ENCODE results near the gene RAMAC.
"Not testable (repeated sequence)": the region's sequence is repeated elsewhere in the genome, so short reads cannot be mapped to it uniquely, and the experiment has no call there.

RAMAC gene

GRCh38 chr15:82968066-82968465 is 17.9 kb upstream of the RAMAC start:
- no peak for DNase-seq (ENCODE audit: low read depth in 2 of 2)

DNA sequence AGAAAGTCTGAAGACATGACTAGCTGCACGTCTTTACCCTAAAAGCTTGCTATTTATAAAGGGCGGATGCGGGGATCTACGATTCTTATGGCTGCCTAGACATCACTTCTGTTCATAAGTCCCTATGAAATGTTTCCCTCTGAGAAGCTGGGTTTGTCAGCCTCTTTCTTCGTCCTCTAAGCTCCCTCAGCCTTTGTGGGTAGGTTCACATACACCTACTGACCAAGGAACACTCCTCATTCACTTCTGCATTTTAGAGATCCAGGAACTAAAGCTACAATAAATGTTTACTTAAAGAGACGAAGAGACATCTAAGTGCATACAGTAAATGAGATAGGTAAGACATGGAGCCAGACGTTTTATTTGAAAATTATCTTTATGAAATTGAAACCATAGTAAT is 16.7 kb upstream of the RAMAC start:
- no peak for DNase-seq (ENCODE audit: low read depth in 2 of 2)

DNA sequence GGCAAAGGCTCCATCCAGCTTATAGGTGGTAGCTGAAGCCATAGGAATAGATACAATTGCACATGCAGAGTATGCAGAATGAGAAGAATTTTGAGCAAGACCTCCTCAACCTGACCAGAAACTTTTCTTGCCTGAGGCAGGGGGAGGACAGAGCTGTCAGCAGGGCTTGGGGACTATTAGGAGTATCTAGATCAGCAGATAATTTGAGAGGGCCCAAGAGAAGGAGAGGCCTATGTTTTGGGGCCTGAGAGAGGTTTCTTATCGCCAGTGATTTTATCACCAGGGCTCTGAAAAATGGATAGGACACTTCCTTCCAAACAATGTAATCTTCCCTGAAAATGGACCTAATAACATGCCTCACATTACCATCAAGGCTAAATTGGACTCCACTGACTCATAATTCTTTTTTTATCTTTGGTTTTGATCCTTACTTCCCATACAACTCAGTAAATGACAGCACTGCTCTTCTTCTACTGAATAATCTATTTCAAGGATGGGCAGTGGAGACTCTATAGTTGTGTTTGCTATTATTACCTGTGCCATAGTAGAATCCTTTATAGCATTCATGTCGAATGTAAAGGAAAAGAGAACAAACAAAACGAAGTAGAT is 15.8 kb upstream of the RAMAC start:
- no peak for DNase-seq (ENCODE audit: low read depth in 2 of 2)

- no peak for DNase-seq (ENCODE audit: low read depth in 2 of 2)
Measured at GRCh38 chr15:82970696-82971095, 15.3 kb upstream of the RAMAC start.

GRCh38 chr15:82971218-82971984 is 14.6 kb upstream of the RAMAC start:
- DNase-seq (ENCODE audit: low read depth in 2 of 2): no peak

DNA sequence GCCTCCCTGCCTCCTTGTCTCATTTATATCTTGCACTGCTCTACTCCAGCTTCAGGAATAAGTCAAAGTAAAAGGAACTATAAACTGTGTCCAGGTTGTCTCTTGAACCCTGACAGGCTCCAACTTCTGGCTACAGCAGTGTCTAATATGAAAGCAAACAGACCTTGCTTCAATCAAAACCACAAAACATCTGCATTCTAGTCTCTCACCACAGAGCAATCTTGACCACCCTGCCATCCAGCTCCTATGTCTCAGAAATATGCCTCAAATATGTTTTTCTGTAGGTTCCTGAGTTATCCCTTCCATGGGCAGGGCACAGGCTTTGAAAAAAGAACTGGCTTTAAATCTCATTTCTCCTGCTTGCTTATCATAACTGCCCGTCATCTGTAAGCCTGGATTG is 13.0 kb upstream of the RAMAC start:
- DNase-seq (ENCODE audit: low read depth in 2 of 2): no peak

GRCh38 chr15:82977076-82977475 is 8.9 kb upstream of the RAMAC start:
- no peak for DNase-seq (ENCODE audit: low read depth in 2 of 2)

- no peak for DNase-seq (ENCODE audit: low read depth in 2 of 2)
Measured at GRCh38 chr15:82978438-82978837, 7.6 kb upstream of the RAMAC start.

GRCh38 chr15:82979726-82980125 is 6.3 kb upstream of the RAMAC start:
- DNase-seq (ENCODE audit: low read depth in 2 of 2): no peak

DNA sequence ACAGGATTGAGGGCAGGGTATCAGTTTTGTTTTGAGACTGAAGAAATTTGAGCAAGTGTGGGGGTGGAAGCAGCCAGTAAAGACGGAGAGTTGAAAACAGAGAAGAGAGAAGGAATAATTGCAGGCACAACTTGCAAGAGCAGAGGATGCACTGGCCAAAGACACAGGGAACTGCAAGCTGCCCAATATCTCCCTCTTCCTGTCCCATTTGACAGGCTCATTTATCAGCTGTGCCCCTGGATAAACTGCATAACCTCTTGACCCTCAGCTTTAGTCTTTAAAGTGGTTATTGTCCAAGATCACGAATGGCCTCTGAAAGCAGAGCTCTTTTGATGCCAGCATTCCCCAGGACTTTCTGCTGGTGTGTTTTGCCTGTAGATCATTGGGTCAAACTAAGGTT is 5.0 kb upstream of the RAMAC start:
- DNase-seq (ENCODE audit: low read depth in 2 of 2): no peak

GRCh38 chr15:82986442-82986780 is 401 bp downstream of the RAMAC start:
- no peak for DNase-seq (ENCODE audit: low read depth in 2 of 2)

DNA sequence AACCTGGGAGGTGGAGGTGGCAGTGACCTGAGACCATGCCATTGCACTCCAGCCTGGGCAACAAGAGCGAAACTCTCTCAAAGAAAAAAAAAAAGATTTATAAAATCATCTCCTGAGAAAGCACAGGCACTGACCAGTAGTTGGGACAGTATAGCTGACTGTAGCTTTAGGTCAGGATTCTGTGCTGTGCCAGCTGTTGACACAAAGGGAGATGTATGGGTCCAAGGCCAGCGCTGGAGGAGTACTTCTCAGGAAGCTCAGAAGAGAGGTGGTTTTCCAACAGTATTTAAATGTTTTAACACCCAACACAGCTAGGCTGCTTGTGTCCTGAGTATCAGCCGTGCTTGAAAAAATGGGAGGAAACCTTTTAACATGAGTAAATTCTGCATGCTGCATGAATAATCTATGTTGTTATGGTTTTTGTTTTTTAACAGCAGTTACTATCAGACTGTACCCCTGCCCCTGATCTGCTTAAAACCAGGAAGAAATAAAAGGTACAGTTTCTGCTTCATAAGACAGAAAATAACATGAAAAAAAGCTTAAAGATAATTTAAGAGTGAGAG is 6.5 kb downstream of the RAMAC start:
- no peak for DNase-seq (ENCODE audit: low read depth in 2 of 2)

GRCh38 chr15:82993144-82993543 is 7.1 kb downstream of the RAMAC start:
- DNase-seq (ENCODE audit: low read depth in 2 of 2): no peak

- DNase-seq (ENCODE audit: low read depth in 2 of 2): no peak
Measured at GRCh38 chr15:82995076-82995475, 9.1 kb downstream of the RAMAC start.

DNA sequence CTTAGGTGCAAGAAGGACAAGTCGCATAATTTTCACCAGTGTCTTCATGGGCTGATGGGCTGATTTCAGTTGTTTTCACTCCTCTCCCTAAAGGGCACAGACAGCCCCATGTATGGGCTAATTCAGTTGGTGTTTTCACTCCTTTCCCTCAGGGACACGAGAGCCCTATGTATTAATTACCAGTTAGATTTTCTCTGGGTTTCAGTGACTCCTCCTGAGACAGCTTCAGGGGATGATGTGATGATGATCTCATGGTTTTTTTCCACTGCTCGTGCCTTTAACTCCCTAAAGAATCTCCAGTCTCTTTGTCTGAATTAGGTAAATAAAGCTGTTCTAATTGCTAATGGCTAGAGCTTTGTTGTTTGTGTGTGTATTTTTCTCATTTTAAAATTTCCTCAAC is 9.9 kb downstream of the RAMAC start:
- DNase-seq (ENCODE audit: low read depth in 2 of 2): no peak

GRCh38 chr15:82999426-82999825 is 13.4 kb downstream of the RAMAC start:
- DNase-seq (ENCODE audit: low read depth in 2 of 2): no peak

DNA sequence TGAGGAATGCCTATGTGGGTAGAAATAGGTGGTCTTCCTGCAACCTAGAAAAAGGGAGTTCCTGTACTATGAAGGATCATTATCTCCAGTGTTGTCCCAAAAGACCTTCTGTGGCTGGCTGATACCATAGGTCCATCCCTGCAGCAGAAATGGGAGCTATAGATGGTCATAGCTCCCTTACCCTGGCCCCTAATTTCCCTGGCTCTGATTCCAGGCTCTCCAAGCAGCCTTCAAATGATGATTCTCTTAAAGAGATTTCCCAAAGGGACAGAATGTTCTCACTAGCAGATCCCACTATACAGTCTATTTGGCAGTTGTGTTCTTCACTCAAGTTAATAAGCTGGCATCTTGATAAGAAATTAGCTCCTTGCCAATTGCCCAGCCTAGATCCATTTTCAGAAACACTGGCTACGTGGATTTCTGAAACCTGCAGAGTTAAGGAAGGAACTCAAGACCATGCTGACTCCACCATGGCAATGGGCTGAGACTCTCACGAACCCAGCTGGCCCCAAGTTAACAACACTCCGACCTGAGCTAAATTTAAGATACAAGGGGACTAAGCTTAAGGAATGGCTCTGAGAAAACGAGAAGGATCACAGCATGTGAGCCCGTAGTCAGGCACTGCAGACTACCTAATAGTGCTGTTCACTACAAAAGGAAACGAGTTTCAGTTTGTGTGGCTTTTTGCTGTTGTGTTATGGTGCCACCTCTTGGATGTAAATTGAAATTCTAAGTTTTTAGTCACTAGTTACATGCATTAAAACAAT is 14.1 kb downstream of the RAMAC start:
- DNase-seq (ENCODE audit: low read depth in 2 of 2): peak in 1 of 2 donors; percentile 27

- DNase-seq (ENCODE audit: low read depth in 2 of 2): not testable (repeated sequence)
Measured at GRCh38 chr15:83000672-83001031, 14.6 kb downstream of the RAMAC start.

GRCh38 chr15:83010709-83011270 is 24.8 kb downstream of the RAMAC start:
- DNase-seq (ENCODE audit: low read depth in 2 of 2): peak; percentile 67 to 68

GRCh38 chr15:83011271-83012075 is 25.5 kb downstream of the RAMAC start, which contains the start of gene C15orf40:
Gene C15orf40 (minus strand): TSS chr15:83011639. CDS start chr15:83011607, 32 bp downstream.
- DNase-seq (ENCODE audit: low read depth in 2 of 2): peak; percentile 70 to 81

DNA sequence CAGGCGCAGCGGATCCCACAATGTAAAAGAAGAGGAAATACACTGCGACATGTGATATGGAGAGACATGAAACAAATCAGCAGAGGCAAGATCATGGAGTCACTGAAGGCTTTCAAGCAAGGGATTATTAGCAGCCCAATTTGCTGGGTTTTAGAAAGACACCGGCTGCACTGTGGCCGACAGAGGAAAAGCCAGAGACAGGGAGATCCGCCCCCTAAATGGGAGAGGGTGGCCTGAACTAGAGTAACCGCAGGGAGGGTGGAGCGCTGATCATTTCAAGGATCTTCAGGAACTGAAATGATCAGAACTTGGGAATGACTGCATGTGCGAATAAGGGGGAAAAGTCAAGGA is 26.0 kb downstream of the RAMAC start:
- DNase-seq (ENCODE audit: low read depth in 2 of 2): no peak

GRCh38 chr15:83012636-83013035 is 26.6 kb downstream of the RAMAC start:
- no peak for DNase-seq (ENCODE audit: low read depth in 2 of 2)
